HCEC 1CT (cell line): ENCODE measurements around the gene AIF1L.

Experiments
- DNase-seq: peaks from one replicate; pipeline ENCODE4 v3.0.0-alpha.2; 2017

AIF1L gene

GRCh38 chr9:131096269-131097125 is at the start of gene AIF1L:
Gene AIF1L (plus strand): TSS chr9:131096531. CDS start chr9:131096630, 99 bp downstream.
- no peak for DNase-seq

DNA sequence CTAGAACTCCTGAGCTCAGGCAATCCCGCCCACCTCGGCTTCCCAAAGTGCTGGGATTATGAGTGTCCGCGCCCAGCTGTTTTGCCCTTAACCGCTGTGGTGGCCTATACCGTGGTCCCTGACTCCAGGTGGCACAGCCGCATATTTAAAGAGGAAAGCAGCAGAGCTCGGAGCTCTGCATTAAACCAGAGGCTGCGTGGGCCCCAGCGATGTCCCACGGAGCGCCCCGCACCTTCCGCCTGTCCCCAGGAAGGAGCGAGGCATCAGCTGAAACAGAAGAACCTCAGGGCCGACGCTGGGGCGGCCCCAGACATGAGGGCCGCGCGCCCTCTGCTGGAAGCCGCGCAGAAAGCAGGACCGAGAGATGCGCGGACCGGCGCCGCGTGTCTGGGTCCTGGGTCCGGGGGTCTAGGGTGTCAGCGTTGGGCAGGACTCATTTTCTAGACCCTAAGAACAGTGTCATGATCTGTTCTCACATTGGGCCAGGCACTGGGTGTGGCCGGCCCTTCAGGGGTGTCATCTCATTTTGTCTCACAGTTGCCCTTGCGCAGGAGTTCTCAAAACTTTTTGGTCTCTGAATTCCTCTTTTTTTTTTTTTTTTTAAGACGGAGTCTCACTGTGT is 49.6 kb upstream of the AIF1L start:
- DNase-seq, result peak; percentile 46

DNA sequence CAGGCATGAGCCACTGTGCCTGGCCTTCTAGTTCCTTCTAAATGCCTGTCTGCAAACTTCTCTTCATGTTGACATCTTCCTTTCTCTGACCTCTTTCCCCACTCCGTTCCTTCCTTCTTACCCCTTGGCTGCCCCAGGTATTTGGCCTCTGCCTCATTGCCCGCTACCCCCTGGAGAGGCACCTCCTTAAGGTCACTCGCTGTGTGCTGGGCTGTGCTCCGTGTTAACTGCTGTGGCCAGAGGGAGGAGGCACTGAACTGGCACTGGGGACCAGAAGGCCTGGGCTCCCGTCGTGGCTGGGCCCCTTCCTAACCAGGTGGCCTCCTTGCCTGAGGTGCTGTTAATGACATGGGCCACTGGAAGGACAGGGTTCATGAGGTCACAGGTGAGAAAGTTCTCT is 48.0 kb upstream of the AIF1L start:
- DNase-seq, result no peak

DNA sequence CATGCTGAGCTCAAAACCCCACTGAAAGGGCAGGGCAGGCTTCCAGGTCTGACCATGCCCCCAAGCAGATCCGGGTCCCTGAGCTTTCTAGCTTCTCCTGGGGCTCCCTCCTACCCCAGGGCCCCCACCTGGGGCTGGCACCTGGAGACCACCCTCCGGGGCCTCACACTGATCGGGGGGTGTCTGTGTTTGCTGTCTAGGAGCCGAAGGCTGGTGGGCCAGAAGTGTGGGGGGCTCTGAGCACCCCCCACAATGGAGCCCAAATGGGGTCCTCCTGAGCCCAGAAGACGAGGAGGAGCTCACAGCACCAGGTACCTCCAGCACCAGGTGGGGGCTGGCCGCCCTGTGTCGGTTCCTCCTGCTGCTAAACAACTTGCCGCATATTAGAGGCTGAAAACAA is 47.5 kb upstream of the AIF1L start:
- DNase-seq, result no peak

DNA sequence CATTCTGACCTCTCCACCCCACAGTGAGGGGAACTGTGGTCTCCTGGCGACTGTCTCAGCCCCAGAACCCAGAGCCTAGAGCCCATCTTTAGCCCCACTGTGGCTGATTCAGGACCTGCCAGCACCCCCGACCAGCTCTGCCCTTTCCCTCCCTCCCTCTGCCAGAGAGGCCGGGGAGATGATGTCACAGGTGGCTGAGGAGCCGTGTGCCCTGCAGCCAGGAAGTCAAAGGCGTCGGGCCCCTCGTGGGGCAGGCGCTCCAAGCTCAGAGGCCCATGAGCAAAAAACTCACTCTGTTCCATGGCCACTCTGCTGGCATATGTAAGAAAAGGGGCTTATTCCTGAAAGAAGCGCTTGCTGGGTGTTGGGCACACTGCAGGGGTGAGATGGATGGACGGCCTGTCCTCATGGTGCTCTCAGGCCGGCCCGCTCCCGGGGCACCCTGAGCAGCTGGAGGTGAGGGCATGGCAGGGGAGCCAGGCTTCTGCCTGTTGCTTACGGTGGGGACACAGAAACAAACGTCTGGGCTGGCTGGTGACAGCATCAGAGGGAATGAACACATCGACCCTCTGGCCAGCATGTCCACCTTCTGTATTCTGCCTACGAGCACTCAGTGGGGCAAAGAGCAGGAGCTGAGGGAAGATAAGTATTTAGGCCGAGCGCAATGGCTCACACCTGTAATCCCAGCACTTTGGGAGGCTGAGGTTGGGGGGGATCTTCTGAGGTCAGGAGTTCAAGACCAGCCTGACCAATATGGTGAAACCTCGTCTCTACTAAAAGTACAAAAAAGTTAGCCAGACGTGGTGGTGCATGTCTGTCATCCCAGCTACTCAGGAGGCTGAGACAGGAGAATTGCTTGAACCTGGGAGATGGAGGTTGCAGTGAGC is 46.3 kb upstream of the AIF1L start:
- DNase-seq, result no peak

GRCh38 chr9:131050831-131051230 is 45.5 kb upstream of the AIF1L start:
- no peak for DNase-seq

DNA sequence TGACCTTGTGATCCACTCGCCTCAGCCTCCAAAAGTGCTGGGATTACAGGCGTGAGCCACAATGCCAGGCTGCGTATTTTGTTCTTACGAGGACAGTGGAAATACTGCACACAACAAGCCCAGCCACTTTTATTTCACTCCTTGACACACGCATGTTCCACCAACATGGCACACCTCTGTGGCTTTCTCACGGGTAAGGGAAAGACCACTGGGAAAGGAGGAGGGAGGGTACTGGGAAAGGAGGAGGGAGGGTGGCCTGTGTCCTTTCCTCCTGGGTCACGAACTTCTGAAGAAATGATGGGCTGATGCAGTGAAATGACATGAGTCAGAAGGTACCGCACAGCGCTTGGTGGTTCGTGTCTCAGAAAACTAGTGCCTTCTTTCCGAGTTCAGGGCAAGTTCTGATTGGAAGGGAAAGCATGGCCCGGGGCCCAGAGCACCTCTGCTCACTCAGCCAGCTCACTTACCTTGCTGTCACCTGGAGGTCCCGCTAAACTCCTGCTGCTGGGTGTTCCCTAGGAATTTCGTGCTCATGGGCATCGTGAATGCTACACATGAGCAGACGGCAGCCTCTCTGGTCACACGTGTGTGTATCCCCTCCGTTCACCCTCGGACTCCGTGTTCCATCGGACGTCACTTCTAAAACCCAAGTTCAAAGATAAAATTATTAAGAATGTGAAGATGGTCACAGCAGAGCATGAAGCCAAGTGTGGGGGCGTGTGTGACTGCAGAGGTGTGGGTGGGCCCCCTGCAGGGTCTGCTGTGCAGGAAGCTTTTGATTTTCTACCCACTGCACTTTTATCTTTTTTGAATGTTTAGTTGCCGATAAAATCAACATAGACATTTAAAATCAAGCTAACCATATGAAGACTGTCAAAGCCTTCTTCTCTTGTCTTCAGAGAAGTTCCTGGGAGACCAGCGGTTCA is 44.5 kb upstream of the AIF1L start:
- DNase-seq, result no peak

GRCh38 chr9:131053896-131054295 is 42.4 kb upstream of the AIF1L start:
- no peak for DNase-seq

DNA sequence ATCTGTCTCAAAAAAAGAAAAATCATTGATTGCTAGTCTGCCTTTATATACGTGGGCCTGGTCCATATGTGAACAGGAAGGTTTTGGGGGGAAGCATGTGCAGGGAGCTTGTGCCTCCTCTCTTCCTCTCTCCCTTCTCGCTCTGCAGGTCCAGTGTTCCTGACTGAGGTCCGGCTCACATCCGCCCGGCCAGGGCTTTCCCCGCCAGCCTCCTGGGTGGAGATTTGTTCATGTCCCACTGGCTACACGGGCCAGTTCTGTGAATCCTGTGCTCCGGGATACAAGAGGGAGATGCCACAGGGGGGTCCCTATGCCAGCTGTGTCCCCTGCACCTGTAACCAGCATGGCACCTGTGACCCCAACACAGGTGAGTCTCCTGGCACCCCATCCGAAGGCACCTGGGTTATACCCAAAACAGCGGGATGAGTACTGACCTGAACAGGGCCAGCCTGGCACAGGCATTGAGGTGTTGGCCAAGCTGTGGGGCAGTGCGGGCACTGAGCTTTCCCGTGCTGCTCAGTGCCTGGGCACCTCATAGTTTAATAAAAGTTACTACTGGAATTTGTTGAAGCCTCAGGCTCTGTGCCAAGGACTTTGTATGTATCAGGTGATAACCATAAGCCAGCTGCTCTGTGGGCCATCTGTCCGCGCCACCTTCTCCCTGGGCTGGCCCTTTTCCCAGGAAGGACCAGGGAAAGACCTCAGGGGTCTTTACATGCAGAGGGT is 39.4 kb upstream of the AIF1L start:
- no peak for DNase-seq

DNA sequence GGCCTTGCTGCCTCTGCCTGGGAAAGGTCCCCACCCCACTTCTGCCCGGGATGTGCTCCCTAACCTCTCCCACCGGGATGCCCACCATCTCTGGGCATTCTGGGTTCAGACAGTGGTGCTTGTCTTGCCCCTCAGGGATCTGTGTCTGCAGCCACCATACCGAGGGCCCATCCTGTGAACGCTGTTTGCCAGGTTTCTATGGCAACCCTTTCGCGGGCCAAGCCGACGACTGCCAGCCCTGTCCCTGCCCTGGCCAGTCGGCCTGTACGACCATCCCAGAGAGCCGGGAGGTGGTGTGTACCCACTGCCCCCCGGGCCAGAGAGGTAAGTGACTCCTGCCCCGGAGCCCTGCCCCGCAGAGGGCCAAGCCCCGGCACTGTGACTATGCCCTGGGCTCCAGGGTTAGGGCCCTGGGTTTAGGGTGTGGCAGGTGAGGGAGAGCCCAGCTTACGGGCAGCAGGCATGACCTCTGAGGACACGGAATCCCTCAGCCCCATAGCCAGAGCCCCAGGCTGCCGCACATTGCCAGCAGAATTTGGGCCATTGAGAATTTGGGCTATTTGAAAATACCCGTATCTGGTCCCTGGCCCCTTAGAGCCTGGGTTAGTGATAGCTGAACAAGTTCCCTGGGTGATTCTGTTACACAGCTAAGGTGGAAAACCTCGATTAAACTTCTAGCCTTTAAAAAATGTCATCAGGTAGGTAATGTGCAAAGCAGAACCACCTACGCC is 35.3 kb upstream of the AIF1L start:
- DNase-seq, result no peak

DNA sequence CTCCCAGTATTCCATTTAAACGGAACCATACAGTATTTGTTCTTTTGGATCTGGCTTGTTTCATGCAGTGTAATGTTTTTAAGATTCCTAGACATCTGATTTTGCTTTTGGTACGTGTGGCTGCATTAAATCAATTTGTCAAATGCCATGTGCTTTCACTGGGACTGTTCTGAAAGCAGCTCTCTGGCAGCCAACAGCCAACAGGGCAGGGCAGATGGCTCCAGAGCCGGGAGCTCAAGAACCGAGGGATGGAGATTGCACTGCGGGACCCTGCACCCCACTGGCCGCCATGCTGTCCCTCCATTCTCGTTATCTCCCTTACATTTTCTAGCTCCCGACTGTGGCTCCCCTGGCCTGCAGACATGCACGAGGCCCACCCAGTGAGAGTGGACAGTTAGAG is 33.4 kb upstream of the AIF1L start:
- DNase-seq, result no peak

DNA sequence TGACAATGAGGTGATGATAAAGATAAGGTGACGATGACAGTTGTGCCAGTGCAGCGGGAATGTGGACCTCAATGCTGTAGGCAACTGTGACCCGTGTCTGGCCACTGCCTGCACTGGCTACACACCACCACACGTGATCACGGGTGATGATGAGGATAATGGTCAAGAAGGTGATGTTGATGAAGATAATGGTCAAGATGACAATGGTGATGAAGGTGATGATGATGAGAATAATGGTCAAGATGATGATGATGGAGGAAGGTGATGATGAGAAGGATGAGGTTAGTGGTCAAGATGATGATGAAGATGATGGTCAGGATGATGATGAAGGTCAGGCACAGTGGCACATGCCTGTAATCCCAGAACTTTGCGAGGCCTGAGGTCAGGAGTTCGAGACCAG is 30.7 kb upstream of the AIF1L start:
- DNase-seq, result no peak

- no peak for DNase-seq
These were observed 28.7 kb upstream of the AIF1L start for GRCh38 chr9:131067625-131068024.

GRCh38 chr9:131068076-131068816 is 28.1 kb upstream of the AIF1L start:
- no peak for DNase-seq

GRCh38 chr9:131069699-131070098 is 26.6 kb upstream of the AIF1L start:
- DNase-seq, result no peak

DNA sequence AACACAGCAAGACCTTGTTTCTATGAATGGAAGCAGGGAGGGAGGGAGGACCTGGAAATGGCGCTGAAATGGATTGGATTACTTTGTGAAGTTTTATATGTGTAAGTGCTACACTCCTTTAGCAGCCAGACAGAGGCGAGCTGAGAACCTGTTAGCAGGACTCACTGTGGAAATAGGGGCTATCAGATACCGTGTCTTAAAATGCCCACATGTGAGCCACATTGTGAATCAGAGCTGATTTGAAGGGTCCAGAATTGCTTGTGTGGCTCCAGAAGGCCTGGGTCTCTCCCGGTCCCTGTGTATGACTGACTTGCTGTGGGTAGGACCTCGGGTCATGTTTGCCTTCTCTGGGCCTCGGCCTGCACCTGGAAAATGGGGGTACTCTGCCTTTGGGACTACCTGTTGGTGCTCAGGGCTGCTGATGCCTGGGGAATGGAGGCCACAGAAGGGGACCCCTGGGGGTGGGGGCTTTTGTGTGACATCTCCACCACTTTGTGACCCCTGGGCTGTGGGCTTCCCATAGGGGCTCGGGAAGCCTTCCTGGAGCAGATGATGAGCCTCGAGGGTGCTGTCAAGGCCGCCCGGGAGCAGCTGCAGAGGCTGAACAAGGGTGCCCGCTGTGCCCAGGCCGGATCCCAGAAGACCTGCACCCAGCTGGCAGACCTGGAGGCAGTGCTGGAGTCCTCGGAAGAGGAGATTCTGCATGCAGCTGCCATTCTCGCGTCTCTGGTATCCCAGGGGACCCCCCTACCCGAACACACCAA is 24.0 kb upstream of the AIF1L start:
- DNase-seq, result no peak

DNA sequence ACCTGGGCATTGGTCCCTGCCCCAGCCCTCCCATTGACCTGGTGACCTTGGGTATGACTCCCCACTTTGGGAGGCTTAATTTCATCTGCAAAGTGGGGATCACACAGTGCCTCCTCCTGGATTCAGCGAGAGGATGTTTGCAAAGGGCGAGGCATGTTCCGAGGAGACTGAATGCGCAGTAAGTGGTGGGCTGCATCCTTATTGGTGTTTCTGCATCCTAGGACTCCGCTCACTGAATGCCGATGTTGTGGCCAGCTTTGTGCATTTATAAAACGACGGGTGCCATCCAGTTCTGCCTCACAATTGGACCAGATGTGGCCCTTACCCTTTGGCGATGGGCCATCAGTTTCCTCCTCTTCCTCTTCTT is 23.5 kb upstream of the AIF1L start:
- no peak for DNase-seq

DNA sequence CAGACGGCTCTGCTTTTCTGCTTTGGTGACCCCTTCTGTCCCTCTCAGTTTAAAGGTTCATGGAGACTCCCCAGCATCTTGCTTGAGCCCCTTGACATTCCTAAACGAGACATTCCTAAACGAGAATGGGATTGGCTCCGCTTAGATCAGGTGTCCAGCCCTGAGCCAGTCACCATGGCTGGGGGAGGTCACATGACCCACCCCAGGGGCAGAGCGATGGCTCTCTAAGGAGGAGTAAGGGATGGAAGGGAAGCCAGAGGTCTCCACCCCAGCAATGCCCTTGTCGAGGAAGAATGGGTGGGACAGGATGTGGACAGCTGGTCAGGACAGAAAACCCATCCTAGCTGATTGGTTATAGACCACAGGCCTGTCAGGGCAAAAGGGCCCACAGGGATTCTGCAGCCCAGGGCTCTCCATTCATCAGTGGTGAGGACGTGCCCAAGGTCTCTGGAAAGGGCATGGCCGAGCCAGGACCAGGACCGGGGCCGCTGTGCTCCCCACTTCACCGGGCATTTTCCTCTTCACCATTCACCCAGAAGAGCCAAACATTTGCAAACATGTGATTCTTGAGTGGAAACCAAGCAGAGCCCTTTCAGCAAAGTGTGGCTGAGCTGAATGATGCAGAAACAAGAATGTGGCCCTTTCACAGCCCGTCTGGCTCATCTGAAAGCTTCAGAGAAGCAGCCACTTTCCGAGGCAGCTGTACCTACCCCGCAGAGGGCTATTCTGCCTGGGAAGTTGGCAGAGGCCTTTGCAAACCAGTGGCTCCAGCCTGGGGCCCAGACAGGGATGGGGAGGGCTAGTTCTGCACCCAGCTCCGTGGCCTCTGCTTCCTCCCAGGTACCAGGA is 19.8 kb upstream of the AIF1L start:
- DNase-seq, result no peak
